Vagina (tissue), 2 donors: ENCODE results near the gene DENND2D.

ENCODE experiments used
- CTCF ChIP-seq, 3 experiments: fragments of 450-650 bp in 2 of 3; fragments of 200-600 bp in 1 of 3; sonication (generic) in 1 of 3; IDR thresholded peaks; one replicate each; pipeline ENCODE4 v1.5.1; 2017 to 2019; ENCODE audit warnings: antibody characterized with exemption in 3 of 3, mild to moderate bottlenecking in 2 of 3, moderate library complexity in 2 of 3
- POLR2A ChIP-seq, 2 donors: fragments of 450-650 bp; IDR thresholded peaks; one replicate each; pipeline ENCODE4 v1.6.1; 2017; ENCODE audit warnings: antibody characterized with exemption in 2 of 2, mild to moderate bottlenecking in 2 of 2, moderate library complexity in 2 of 2
- POLR2AphosphoS5 ChIP-seq, 2 donors: sonication (generic); formaldehyde crosslinking; IDR thresholded peaks; one replicate each; pipeline ENCODE4 v1.9.0; 2017; ENCODE audit warnings: antibody characterized with exemption in 2 of 2, mild to moderate bottlenecking in 2 of 2, low read depth in 1 of 2; ENCODE audit not compliant: insufficient read depth in 1 of 2

DNA sequence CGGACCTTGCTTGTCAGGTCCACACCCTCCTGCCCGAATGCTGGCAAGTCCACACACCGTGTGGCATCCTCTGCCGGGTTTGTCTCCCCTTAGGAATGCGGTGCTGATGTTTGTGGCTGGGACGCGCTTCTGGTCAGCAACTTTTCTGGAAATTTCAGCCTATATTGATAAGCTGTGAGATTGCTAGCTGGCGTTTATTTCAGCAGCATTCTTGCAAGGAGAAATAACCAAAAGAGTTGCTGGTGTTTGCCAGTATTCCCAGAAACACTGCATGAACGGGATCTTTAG lies 59.8 kb downstream of the DENND2D start:
- TF ChIP-seq CTCF (IDR thresholded peaks at IDR 0.05) (no peak), POLR2A (IDR thresholded peaks at IDR 0.05) (no peak), POLR2AphosphoS5 (IDR thresholded peaks at IDR 0.05; ENCODE audit: insufficient read depth in 1 of 2, low read depth in 1 of 2) (no peak)
